DND-41 (cell line): ENCODE data around the gene NFE2L2.

ENCODE experiments used
- ATAC-seq: fragments of 200-7000 bp; cut with Tn5 transposase; 3 replicates; pipeline ENCODE4 v1.9.1; 2021; ENCODE audit warnings: low read depth; ENCODE audit not compliant: insufficient read depth
- DNase-seq: peaks from one replicate; pipeline ENCODE4 v3.0.0-alpha.2; 2020
- H2AFZ ChIP-seq: 2 replicates; pipeline ENCODE4 v1.6.0; 2012; ENCODE audit warnings: low read depth, low read length
- H3K27ac ChIP-seq: 2 replicates; pipeline ENCODE4 v1.5.1; 2012; ENCODE audit warnings: low read length, inconsistent platforms
- H3K27me3 ChIP-seq: fragments of 200-600 bp; sonication (generic); 2 replicates; pipeline ENCODE4 v1.6.0; 2012; ENCODE audit warnings: low read length, mild to moderate bottlenecking, inconsistent platforms; ENCODE audit not compliant: insufficient read depth, poor library complexity
- H3K36me3 ChIP-seq: 2 replicates; pipeline ENCODE4 v1.5.1; 2012; ENCODE audit warnings: low read length, inconsistent platforms; ENCODE audit not compliant: insufficient read depth
- H3K4me1 ChIP-seq: 2 replicates; pipeline ENCODE4 v1.5.1; 2012; ENCODE audit warnings: mild to moderate bottlenecking, low read length; ENCODE audit not compliant: insufficient read depth
- H3K4me2 ChIP-seq: 2 replicates; pipeline ENCODE4 v1.6.0; 2012; ENCODE audit warnings: mild to moderate bottlenecking, moderate library complexity, low read length, inconsistent platforms; ENCODE audit not compliant: insufficient read depth
- H3K4me3 ChIP-seq, 2 experiments: fragments of 200-600 bp in 1 of 2; shearing (Covaris generic) in 1 of 2; 2 replicates each; pipeline ENCODE4 v1.5.1; 2012 to 2016; ENCODE audit warnings: inconsistent platforms in 2 of 2, low read length in 2 of 2, mild to moderate bottlenecking in 2 of 2, low read depth in 1 of 2, moderate library complexity in 1 of 2
- H3K79me2 ChIP-seq: 2 replicates; pipeline ENCODE4 v1.6.0; 2012; ENCODE audit warnings: low read length, inconsistent platforms; ENCODE audit not compliant: insufficient read depth
- H3K9ac ChIP-seq: 2 replicates; pipeline ENCODE4 v1.6.0; 2012; ENCODE audit warnings: low read depth, mild to moderate bottlenecking, inconsistent platforms, low read length, moderate library complexity
- H3K9me3 ChIP-seq: 2 replicates; pipeline ENCODE4 v1.5.1; 2012; ENCODE audit warnings: low read length, moderate library complexity, mild to moderate bottlenecking, inconsistent platforms; ENCODE audit not compliant: insufficient read depth, severe bottlenecking
- H4K20me1 ChIP-seq: 2 replicates; pipeline ENCODE4 v1.6.0; 2012; ENCODE audit warnings: low read length; ENCODE audit not compliant: insufficient read depth
- EZH2 ChIP-seq: IDR thresholded peaks from 3 replicates; pipeline ENCODE4 v1.6.1; 2012; ENCODE audit warnings: borderline replicate concordance, low read depth, mild to moderate bottlenecking, moderate library complexity, low read length, inconsistent platforms; ENCODE audit not compliant: severe bottlenecking
- TF ChIP-seq, protein P1 (sequence below): IDR thresholded peaks from 2 replicates; pipeline ENCODE4 v1.5.1; 2012; ENCODE audit warnings: borderline replicate concordance, low read length, moderate library complexity, mild to moderate bottlenecking; ENCODE audit not compliant: poor library complexity, severe bottlenecking; ENCODE audit errors: extremely low read depth

NFE2L2 gene

DNA sequence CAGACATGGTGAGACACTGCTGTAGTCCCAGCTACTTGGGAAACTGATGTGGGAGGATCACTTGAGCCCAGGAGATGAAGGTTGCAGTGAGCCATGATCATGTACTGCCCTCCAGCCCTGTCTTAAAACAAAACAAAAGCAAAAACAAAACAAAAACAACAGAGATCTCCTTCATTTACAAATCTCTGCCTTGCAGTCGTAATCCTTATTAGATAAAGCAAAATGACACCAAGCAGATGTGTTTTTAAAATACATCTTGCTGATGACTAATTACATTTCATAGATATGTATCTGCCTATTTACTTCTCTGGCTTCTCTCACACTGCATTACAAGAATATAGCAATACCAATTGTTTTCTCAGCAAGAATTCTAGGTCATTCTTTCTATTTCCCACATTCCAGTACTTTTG, 22.8 kb downstream of the NFE2L2 start:
- TF ChIP-seq EZH2 = no peak
- TF ChIP-seq, protein P1, sequence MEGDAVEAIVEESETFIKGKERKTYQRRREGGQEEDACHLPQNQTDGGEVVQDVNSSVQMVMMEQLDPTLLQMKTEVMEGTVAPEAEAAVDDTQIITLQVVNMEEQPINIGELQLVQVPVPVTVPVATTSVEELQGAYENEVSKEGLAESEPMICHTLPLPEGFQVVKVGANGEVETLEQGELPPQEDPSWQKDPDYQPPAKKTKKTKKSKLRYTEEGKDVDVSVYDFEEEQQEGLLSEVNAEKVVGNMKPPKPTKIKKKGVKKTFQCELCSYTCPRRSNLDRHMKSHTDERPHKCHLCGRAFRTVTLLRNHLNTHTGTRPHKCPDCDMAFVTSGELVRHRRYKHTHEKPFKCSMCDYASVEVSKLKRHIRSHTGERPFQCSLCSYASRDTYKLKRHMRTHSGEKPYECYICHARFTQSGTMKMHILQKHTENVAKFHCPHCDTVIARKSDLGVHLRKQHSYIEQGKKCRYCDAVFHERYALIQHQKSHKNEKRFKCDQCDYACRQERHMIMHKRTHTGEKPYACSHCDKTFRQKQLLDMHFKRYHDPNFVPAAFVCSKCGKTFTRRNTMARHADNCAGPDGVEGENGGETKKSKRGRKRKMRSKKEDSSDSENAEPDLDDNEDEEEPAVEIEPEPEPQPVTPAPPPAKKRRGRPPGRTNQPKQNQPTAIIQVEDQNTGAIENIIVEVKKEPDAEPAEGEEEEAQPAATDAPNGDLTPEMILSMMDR = no peak
- H3K9me3 ChIP-seq = no peaks in the 10 kb centered on the region
- H4K20me1 ChIP-seq = peaks cover 82% of the 10 kb centered on the region
- no peak overlapping the region for H3K9ac ChIP-seq
- H3K4me2 ChIP-seq = no peak overlapping the region
- peaks cover 99% of the 10 kb centered on the region for H3K79me2 ChIP-seq
- H3K27me3 ChIP-seq = no peaks in the 10 kb centered on the region
- H3K27ac ChIP-seq = no peak overlapping the region
- DNase-seq = no peak
- H2AFZ ChIP-seq = no peak overlapping the region
- H3K4me3 ChIP-seq = no peak overlapping the region
- peaks cover 40% of the 10 kb centered on the region for H3K4me1 ChIP-seq
- H3K36me3 ChIP-seq = peaks cover 16% of the 10 kb centered on the region
- no peak for ATAC-seq

DNA sequence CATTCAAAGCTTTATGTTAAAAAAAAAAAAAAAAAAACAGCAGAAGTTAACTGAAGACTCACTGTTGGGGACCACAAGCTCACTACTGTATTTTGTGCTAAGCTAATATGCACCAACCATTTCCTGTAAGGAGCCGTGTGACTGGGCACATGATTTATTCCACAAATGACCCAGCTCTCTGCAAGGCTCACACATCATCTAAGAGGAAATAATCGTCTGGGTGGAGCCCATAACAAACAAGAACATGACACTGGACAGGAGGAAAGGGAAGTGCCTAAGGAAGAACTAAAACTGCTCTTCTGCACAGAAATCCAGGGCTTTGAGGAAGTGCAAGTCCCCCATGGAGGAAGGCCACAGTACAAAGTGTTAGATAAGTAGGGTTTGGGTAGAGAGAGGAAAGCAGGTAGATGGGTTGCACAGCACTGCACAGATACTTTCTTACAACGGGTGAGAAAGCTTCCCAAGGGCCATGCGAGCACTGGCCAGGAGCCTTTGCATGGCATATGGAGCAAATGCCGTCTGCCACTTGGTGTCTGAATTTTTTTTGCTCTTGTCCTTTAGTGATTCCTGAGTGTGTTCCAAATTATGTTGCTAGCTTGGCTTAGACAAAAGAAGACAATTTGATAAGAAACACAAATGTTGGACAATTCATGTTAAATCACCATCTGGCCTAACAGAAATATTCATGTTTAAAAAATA, 24.4 kb downstream of the NFE2L2 start:
- peaks cover 36% of the 10 kb centered on the region for H3K4me1 ChIP-seq
- no peaks in the 10 kb centered on the region for H3K27me3 ChIP-seq
- H2AFZ ChIP-seq = no peak overlapping the region
- TF ChIP-seq, protein P1 = no peak
- no peak for TF ChIP-seq EZH2
- DNase-seq = no peak
- ATAC-seq = peak; percentile 81
- peaks cover 89% of the 10 kb centered on the region for H4K20me1 ChIP-seq
- peak overlapping the region; percentile 69 for H3K27ac ChIP-seq
- no peaks in the 10 kb centered on the region for H3K9me3 ChIP-seq
- H3K79me2 ChIP-seq = peaks cover 100% of the 10 kb centered on the region
- no peak overlapping the region for H3K4me2 ChIP-seq
- no peak overlapping the region for H3K9ac ChIP-seq
- H3K4me3 ChIP-seq = no peak overlapping the region
- peaks cover 26% of the 10 kb centered on the region for H3K36me3 ChIP-seq

DNA sequence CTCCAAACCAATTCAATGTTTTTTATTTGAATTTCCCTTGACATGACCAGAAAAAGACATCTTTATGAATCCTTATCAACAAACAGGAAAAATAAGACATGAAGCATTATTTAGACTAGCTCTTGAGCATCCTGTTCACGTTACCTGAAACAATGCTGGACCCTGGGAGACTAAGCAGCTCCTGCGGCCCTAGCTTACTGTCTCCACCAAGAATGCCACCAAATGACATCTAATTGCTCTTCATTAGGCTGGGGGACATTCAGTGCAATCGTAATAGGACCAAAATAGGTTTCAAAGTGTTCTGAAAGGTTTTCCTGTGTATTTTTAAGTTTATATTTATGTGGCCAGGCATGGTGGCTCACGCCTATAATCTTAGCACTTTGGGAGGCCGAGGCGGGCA, 25.5 kb downstream of the NFE2L2 start:
- Histone ChIP-seq H3K36me3 (peaks cover 35% of the 10 kb centered on the region), H3K4me1 (peaks cover 36% of the 10 kb centered on the region), H2AFZ (no peak overlapping the region), H3K79me2 (peaks cover 100% of the 10 kb centered on the region), H3K9me3 (no peaks in the 10 kb centered on the region), H3K4me2 (no peak overlapping the region), H4K20me1 (peaks cover 87% of the 10 kb centered on the region), H3K27ac (no peak overlapping the region), H3K27me3 (no peaks in the 10 kb centered on the region), H3K9ac (no peak overlapping the region), H3K4me3 (no peak overlapping the region)
- DNase-seq = no peak
- ATAC-seq = no peak
- no peak for TF ChIP-seq EZH2
- TF ChIP-seq, protein P1 = no peak
